ENCODE measurements around the gene BMAL2. TPM values are rescaled to one million over a fixed set of nuclear protein-coding genes. Genes with fewer than 3 reads are reported as not detected.

Gene BMAL2
- total RNA-seq, 1 experiment from 2014 or later = 21.5 TPM

DNA sequence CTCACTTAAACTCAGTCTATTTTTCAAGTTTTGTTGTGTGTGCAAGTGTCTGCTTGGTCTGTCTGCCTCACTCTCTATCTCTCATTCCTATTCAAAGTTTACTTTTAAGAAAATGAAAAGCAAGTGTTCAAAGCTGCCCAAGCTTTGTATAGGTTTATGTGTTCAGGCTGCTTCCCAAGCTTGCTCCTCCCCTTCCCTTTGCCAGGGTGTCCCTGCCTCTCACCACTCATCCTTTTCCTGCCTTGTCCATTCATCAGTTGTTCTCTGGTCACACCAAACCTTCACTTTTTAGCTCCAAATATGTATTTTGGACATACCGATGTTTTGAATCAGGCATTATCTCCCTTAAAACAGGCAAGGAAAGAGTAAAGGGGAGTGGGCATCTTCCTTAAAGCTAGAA lies 47.2 kb upstream of the BMAL2 start (continued):
- TF ChIP-seq, protein P1, sequence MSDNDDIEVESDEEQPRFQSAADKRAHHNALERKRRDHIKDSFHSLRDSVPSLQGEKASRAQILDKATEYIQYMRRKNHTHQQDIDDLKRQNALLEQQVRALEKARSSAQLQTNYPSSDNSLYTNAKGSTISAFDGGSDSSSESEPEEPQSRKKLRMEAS (IDR thresholded peaks at IDR 0.05) = no peak
- TF ChIP-seq ELF1 (IDR thresholded peaks at IDR 0.05; ENCODE audit: borderline replicate concordance, low read depth) (no peak), EZH2phosphoT487 (IDR thresholded peaks at IDR 0.05; ENCODE audit: borderline replicate concordance) (no peak), CEBPB (IDR thresholded peaks at IDR 0.05; ENCODE audit: low read depth) (no peak), ZFX (IDR thresholded peaks at IDR 0.05) (no peak), FOSL1 (IDR thresholded peaks at IDR 0.05; ENCODE audit: low read depth) (no peak), POLR2A (IDR thresholded peaks at IDR 0.05; ENCODE audit: borderline replicate concordance, extremely low read depth, insufficient read depth, insufficient read length) (no peak), RAD21 (IDR thresholded peaks at IDR 0.05; ENCODE audit: low read depth) (no peak), CBX3 (IDR thresholded peaks at IDR 0.05; ENCODE audit: low read depth) (no peak)

GRCh38 chr12:27289414-27289813 lies 43.2 kb upstream of the BMAL2 start:
- Histone ChIP-seq H3K9me2 (ENCODE audit: insufficient read depth) (no peaks in the 10 kb centered on the region), H3K4me1 (ENCODE audit: control insufficient read depth in 1 of 2, insufficient read depth in 2 of 2, low read length in 2 of 2) (no peaks in the 10 kb centered on the region), H4K20me1 (ENCODE audit: insufficient read depth) (no peaks in the 10 kb centered on the region), H3K9ac (ENCODE audit: low read length) (no peak overlapping the region), H3K27me3 (ENCODE audit: insufficient read depth, low read length) (no peaks in the 10 kb centered on the region), H3K9me3 (ENCODE audit: control insufficient read depth in 1 of 2, insufficient read depth in 1 of 2, low read depth in 1 of 2, low read length in 2 of 2) (no peaks in the 10 kb centered on the region), H3K27ac (ENCODE audit: low read depth, low read length) (no peak overlapping the region), H3K4me3 (replicated peaks in 1 of 2; ENCODE audit: low read depth in 1 of 2, low read length in 2 of 2) (no peak overlapping the region), H3K36me3 (ENCODE audit: control insufficient read depth in 1 of 2, insufficient read depth in 2 of 2, low read length in 2 of 2) (no peaks in the 10 kb centered on the region), H3K79me2 (ENCODE audit: insufficient read depth, low read length) (no peaks in the 10 kb centered on the region), H3K4me2 (ENCODE audit: low read length) (no peak overlapping the region), H2AFZ (ENCODE audit: low read depth, low read length, poor library complexity, severe bottlenecking) (no peak overlapping the region)
- no TSS peak for BruUV-seq (replicated peaks)
- intact Hi-C loops (cut with micrococcal nuclease) = no loop called here
- ChIA-PET CTCF (no interaction called here), POLR2A (no interaction called here), RAD21 (ENCODE audit: low non-redundant PET in 1 of 2, low total read pairs in 2 of 2, uncharacterized antibody in 2 of 2, unreplicated experiment in 2 of 2) (no interaction called here)
- TF ChIP-seq ATF3 (IDR thresholded peaks at IDR 0.05) = no peak
- no peak for TF ChIP-seq YY1 (IDR thresholded peaks at IDR 0.05; ENCODE audit: extremely low read depth, insufficient replicate concordance, low read depth, low read length)
- TF ChIP-seq SIN3A (IDR thresholded peaks at IDR 0.05; ENCODE audit: low read depth) = no peak
- no peak for TF ChIP-seq POLR2A (IDR thresholded peaks at IDR 0.05; ENCODE audit: borderline replicate concordance, extremely low read depth, insufficient read depth, insufficient read length)
- TF ChIP-seq, protein P1 (IDR thresholded peaks at IDR 0.05) = no peak
- TF ChIP-seq ELF1 (IDR thresholded peaks at IDR 0.05; ENCODE audit: borderline replicate concordance, low read depth) = no peak
- ATAC-seq = no peak
- no peak for DNase-seq (ENCODE audit: low read depth, low spot score)

Data from HCT116 (cell line).